Peyer's patch (tissue), 4 donors: ENCODE measurements around the gene CCDC28B.

Source experiments
- CTCF ChIP-seq, 6 experiments: fragments of 450-650 bp in 4 of 6; fragments of 200-600 bp in 2 of 6; sonication (generic) in 1 of 6; IDR thresholded peaks; one replicate each; pipeline ENCODE4 v1.5.1; 2017 to 2019; ENCODE audit warnings: antibody characterized with exemption in 6 of 6, mild to moderate bottlenecking in 3 of 6, moderate library complexity in 1 of 6
- POLR2A ChIP-seq, 2 donors: fragments of 450-650 bp; IDR thresholded peaks; one replicate each; pipeline ENCODE4 v1.5.1; 2017; ENCODE audit warnings: antibody characterized with exemption in 2 of 2, mild to moderate bottlenecking in 2 of 2, moderate library complexity in 2 of 2

GRCh38 chr1:32205401-32206370 is 5.3 kb downstream of the CCDC28B start, which contains the start of gene IQCC:
- TF ChIP-seq CTCF (IDR thresholded peaks at IDR 0.05) (no peak), POLR2A (IDR thresholded peaks at IDR 0.05) (peak; percentile 33 to 45)
